Measurements from ENCODE around the gene CAPN9.
"Not testable (repeated sequence)": the region's sequence is repeated elsewhere in the genome, so short reads cannot be mapped to it uniquely, and the experiment has no call there.

The CAPN9 gene

GRCh38 chr1:230709619-230710542 is 37.3 kb upstream of the CAPN9 start:
- no peak for DNase-seq (ENCODE audit: low spot score)

GRCh38 chr1:230710543-230710904 is 36.7 kb upstream of the CAPN9 start:
- no peak for DNase-seq (ENCODE audit: low spot score)

GRCh38 chr1:230711245-230711644 is 35.9 kb upstream of the CAPN9 start:
- DNase-seq (ENCODE audit: low spot score), result no peak

- no peak for DNase-seq (ENCODE audit: low spot score)
These were observed 34.7 kb upstream of the CAPN9 start for GRCh38 chr1:230712470-230712942.

- DNase-seq (ENCODE audit: low spot score), result no peak
These were observed 34.0 kb upstream of the CAPN9 start for GRCh38 chr1:230713138-230713537.

- DNase-seq (ENCODE audit: low spot score), result no peak
These were observed 33.7 kb upstream of the CAPN9 start for GRCh38 chr1:230713547-230713914.

- DNase-seq (ENCODE audit: low spot score), result no peak
These were observed 33.0 kb upstream of the CAPN9 start, which contains the start of gene AGT for GRCh38 chr1:230713915-230714764. TSS of gene AGT (minus strand) at chr1:230714122. CDS start at chr1:230710823, 3,299 bp downstream.

- no peak for DNase-seq (ENCODE audit: low spot score)
These were observed 31.7 kb upstream of the CAPN9 start for GRCh38 chr1:230715510-230715909.

- not testable (repeated sequence) for DNase-seq (ENCODE audit: low spot score)
These were observed 30.7 kb upstream of the CAPN9 start for GRCh38 chr1:230716453-230716852.

GRCh38 chr1:230717251-230717650 is 29.9 kb upstream of the CAPN9 start:
- no peak for DNase-seq (ENCODE audit: low spot score)

- DNase-seq (ENCODE audit: low spot score), result not testable (repeated sequence)
These were observed 25.2 kb upstream of the CAPN9 start for GRCh38 chr1:230721849-230722522.

- no peak for DNase-seq (ENCODE audit: low spot score)
These were observed 21.8 kb upstream of the CAPN9 start for GRCh38 chr1:230725256-230726012.

GRCh38 chr1:230728710-230729392 is 18.3 kb upstream of the CAPN9 start:
- DNase-seq (ENCODE audit: low spot score), result no peak

GRCh38 chr1:230730977-230731376 is 16.2 kb upstream of the CAPN9 start:
- DNase-seq (ENCODE audit: low spot score), result no peak

GRCh38 chr1:230735447-230735846 is 11.7 kb upstream of the CAPN9 start:
- no peak for DNase-seq (ENCODE audit: low spot score)

GRCh38 chr1:230737622-230738262 is 9.4 kb upstream of the CAPN9 start:
- DNase-seq (ENCODE audit: low spot score), result no peak

GRCh38 chr1:230739564-230740290 is 7.5 kb upstream of the CAPN9 start:
- no peak for DNase-seq (ENCODE audit: low spot score)

- DNase-seq (ENCODE audit: low spot score), result no peak
These were observed 3.3 kb upstream of the CAPN9 start for GRCh38 chr1:230743899-230744298.

GRCh38 chr1:230744382-230744781 is 2.8 kb upstream of the CAPN9 start:
- DNase-seq (ENCODE audit: low spot score), result no peak

GRCh38 chr1:230745071-230745470 is 2.1 kb upstream of the CAPN9 start:
- DNase-seq (ENCODE audit: low spot score), result no peak

Measured in CD4-positive, alpha-beta T cell treated with Interleukin-15 for 4 hours (primary cell).